ENCODE measurements around the gene DZANK1. TPM values are rescaled to one million over a fixed set of nuclear protein-coding genes. Genes with fewer than 3 reads are reported as not detected.

The DZANK1 gene
- polyA plus RNA-seq, 1 donor from 2014 or later, result 10.6 TPM

DNA sequence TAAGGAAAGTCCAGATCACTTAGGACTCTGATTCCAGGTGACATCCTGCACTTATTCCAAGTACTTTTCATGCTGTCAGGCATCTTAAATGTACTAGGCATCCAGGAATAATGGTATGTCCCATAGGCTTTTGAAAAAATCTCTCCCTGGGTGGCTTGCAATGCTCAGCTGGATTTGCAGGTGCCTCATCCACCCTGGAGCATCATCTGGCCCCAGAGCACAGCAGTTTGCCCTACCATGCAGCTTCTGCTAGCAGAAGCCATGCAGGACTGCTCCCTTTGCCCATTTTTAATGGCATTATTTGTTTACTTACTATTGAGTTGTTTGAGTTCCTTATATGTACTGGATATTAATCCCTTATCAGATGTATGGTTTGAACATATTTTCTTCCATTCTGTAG, 45.2 kb downstream of the DZANK1 start:
- Histone ChIP-seq H2AFZ (ENCODE audit: low read depth, low read length) (no peak overlapping the region), H3K4me2 (ENCODE audit: low read length) (no peak overlapping the region), H4K20me1 (ENCODE audit: insufficient read depth) (no peaks in the 10 kb centered on the region), H3F3A (ENCODE audit: insufficient read depth, low read length, poor library complexity, severe bottlenecking) (no peaks in the 10 kb centered on the region), H3K27ac (ENCODE audit: low read length) (no peak overlapping the region), H3K36me3 (ENCODE audit: insufficient read depth, low read length) (no peaks in the 10 kb centered on the region), H3K9ac (ENCODE audit: low read length) (no peak overlapping the region), H3K79me2 (replicated peaks; ENCODE audit: insufficient read depth, low read length) (no peaks in the 10 kb centered on the region), H3K27me3 (ENCODE audit: insufficient read depth, low read depth, low read length) (no peaks in the 10 kb centered on the region), H3K4me3 (ENCODE audit: low read length) (no peak overlapping the region), H3K9me3 (ENCODE audit: low read length) (no peaks in the 10 kb centered on the region), H3K9me2 (ENCODE audit: insufficient read depth, low read length) (no peaks in the 10 kb centered on the region)
- TF ChIP-seq SMC3 (conservative IDR thresholded peaks at IDR 0.05; ENCODE audit: poor library complexity), result no peak
- TF ChIP-seq EP300 (conservative IDR thresholded peaks at IDR 0.05; ENCODE audit: poor library complexity, severe bottlenecking), result no peak
- TF ChIP-seq, protein P1, sequence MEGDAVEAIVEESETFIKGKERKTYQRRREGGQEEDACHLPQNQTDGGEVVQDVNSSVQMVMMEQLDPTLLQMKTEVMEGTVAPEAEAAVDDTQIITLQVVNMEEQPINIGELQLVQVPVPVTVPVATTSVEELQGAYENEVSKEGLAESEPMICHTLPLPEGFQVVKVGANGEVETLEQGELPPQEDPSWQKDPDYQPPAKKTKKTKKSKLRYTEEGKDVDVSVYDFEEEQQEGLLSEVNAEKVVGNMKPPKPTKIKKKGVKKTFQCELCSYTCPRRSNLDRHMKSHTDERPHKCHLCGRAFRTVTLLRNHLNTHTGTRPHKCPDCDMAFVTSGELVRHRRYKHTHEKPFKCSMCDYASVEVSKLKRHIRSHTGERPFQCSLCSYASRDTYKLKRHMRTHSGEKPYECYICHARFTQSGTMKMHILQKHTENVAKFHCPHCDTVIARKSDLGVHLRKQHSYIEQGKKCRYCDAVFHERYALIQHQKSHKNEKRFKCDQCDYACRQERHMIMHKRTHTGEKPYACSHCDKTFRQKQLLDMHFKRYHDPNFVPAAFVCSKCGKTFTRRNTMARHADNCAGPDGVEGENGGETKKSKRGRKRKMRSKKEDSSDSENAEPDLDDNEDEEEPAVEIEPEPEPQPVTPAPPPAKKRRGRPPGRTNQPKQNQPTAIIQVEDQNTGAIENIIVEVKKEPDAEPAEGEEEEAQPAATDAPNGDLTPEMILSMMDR (IDR thresholded peaks at IDR 0.05; ENCODE audit: poor library complexity, severe bottlenecking), result no peak
- no peak for TF ChIP-seq RAD21 (conservative IDR thresholded peaks at IDR 0.05)

DNA sequence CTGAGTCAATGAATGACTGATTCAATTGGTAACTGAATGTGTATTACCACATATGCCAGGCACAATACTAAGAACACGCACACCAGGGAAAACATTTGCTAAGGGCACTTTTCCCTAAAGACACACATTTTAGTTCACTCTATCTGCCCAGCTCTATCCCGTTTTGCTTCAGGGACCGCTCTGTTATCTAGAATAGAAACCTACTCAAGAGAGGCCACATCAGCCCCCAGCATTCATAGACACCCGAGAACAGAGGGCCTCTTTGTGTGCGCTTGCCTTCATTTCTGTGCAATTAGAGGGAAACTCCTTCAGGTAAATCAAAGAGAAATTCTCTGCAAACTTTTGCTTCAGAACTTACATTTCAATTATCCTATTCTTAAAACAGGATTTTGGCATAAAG, 50.3 kb downstream of the DZANK1 start:
- H3F3A ChIP-seq (ENCODE audit: insufficient read depth, low read length, poor library complexity, severe bottlenecking), result no peaks in the 10 kb centered on the region
- H3K9me2 ChIP-seq (ENCODE audit: insufficient read depth, low read length), result no peaks in the 10 kb centered on the region
- no peak overlapping the region for H3K4me3 ChIP-seq (ENCODE audit: low read length)
- H3K79me2 ChIP-seq (replicated peaks; ENCODE audit: insufficient read depth, low read length), result no peaks in the 10 kb centered on the region
- no peaks in the 10 kb centered on the region for H3K36me3 ChIP-seq (ENCODE audit: insufficient read depth, low read length)
- H4K20me1 ChIP-seq (ENCODE audit: insufficient read depth), result no peaks in the 10 kb centered on the region
- TF ChIP-seq SMC3 (conservative IDR thresholded peaks at IDR 0.05; ENCODE audit: poor library complexity), result no peak
- no peak for TF ChIP-seq RAD21 (conservative IDR thresholded peaks at IDR 0.05)
- TF ChIP-seq, protein P1 (IDR thresholded peaks at IDR 0.05; ENCODE audit: poor library complexity, severe bottlenecking), result no peak
- TF ChIP-seq EP300 (conservative IDR thresholded peaks at IDR 0.05; ENCODE audit: poor library complexity, severe bottlenecking), result no peak
- TF ChIP-seq, protein P2, sequence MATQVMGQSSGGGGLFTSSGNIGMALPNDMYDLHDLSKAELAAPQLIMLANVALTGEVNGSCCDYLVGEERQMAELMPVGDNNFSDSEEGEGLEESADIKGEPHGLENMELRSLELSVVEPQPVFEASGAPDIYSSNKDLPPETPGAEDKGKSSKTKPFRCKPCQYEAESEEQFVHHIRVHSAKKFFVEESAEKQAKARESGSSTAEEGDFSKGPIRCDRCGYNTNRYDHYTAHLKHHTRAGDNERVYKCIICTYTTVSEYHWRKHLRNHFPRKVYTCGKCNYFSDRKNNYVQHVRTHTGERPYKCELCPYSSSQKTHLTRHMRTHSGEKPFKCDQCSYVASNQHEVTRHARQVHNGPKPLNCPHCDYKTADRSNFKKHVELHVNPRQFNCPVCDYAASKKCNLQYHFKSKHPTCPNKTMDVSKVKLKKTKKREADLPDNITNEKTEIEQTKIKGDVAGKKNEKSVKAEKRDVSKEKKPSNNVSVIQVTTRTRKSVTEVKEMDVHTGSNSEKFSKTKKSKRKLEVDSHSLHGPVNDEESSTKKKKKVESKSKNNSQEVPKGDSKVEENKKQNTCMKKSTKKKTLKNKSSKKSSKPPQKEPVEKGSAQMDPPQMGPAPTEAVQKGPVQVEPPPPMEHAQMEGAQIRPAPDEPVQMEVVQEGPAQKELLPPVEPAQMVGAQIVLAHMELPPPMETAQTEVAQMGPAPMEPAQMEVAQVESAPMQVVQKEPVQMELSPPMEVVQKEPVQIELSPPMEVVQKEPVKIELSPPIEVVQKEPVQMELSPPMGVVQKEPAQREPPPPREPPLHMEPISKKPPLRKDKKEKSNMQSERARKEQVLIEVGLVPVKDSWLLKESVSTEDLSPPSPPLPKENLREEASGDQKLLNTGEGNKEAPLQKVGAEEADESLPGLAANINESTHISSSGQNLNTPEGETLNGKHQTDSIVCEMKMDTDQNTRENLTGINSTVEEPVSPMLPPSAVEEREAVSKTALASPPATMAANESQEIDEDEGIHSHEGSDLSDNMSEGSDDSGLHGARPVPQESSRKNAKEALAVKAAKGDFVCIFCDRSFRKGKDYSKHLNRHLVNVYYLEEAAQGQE (IDR thresholded peaks at IDR 0.05; ENCODE audit: borderline replicate concordance), result no peak
- no peak for TF ChIP-seq TAF1 (IDR thresholded peaks at IDR 0.05; ENCODE audit: low read depth)
- TF ChIP-seq MXI1 (conservative IDR thresholded peaks at IDR 0.05; ENCODE audit: poor library complexity, severe bottlenecking), result no peak
- TF ChIP-seq POLR2AphosphoS5 (IDR thresholded peaks at IDR 0.05), result no peak
- no peak for TF ChIP-seq EZH2 (IDR thresholded peaks at IDR 0.05; ENCODE audit: borderline replicate concordance, insufficient read depth, low read length, poor library complexity, severe bottlenecking)
- no peak overlapping the region for H3K9ac ChIP-seq (ENCODE audit: low read length)
- no peak overlapping the region for H3K27ac ChIP-seq (ENCODE audit: low read length)
- no peaks in the 10 kb centered on the region for H3K9me3 ChIP-seq (ENCODE audit: low read length)
- H3K4me2 ChIP-seq (ENCODE audit: low read length), result no peak overlapping the region
- H2AFZ ChIP-seq (ENCODE audit: low read depth, low read length), result no peak overlapping the region
- no peaks in the 10 kb centered on the region for H3K27me3 ChIP-seq (ENCODE audit: insufficient read depth, low read depth, low read length)
